H4 (cell line): Measurements from ENCODE around the gene MEIOSIN. TPM values are rescaled to one million over a fixed set of nuclear protein-coding genes. Genes with fewer than 3 reads are reported as not detected.

ENCODE experiments used
- DNase-seq: peaks from one replicate; pipeline ENCODE4 v3.0.0-alpha.2; 2015; ENCODE audit warnings: low spot score
- total RNA-seq: library from RNA; depleted of rRNA; stranded (reverse); fragments of >200 nt; shearing (Covaris generic); gene quantifications from 2 replicates; pipeline ENCODE4 v1.2.3, GENCODE V29; 2014

Gene MEIOSIN
- total RNA-seq, 1 experiment from 2014 or later: not detected

DNA sequence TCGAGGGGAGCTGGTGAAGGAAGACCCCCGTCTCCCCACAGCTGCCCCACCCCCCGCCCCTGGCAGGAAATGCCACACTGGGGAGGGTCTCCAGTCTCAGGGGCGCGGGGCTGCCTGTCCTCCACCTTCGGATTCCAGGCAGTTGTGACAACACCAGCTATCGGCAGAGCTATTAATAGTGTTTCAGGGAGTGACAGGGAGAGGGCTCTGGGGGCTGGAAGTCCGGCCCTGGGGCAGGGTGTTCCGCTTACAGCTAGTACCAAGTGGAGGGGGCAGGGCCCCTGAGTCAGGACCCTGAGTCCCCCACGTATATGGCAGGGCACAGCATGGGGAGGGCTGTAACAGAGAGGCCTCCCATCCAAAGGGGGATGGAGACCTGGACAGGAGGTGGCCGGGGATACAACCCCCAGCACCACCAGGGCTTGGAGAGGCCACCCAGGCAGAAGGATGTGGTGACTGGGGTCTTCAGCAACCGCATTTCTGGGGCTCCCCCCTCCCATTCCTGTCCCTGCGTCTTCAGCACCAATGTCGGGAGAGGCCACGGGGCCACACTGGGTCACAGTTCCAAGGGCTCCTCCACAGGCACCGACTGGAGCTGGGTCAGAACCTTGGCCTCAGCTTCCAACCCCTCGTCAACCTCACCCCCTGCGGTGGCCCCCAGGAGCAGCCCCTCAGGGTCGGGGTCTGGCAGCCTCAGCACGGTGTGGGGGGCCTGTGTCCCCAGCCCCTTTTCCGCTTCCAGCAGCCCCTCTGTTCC is 31.9 kb downstream of the MEIOSIN start:
- DNase-seq: no peak

DNA sequence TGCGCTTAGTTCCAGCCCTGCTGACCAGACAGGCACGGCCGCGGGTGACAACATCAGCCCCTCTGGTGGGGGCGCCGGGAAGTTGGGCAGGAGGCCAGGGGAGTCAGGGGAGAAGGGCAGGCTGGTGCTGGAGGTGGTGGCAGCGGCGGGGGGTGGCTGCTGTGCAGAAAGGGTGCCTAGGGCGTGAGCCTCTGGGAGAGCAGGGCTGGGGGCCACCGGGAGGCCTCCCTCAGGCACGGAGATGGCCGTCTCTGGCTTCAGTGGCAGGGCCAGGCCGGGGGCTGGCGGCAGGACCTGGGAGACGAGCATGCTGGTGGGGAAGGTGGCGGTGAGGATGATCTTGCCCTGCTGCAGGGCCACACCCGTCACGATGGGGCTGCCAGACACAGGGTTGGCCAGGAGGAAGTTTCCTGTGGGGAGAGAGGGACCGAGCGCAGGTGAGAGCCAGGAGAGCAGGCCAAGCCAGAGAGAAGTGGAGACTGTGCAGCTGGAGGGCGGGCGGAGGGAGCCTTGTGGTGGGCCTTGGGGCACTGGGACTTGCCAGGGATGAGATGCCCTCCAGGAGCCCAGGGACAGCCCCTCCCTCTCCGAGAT is 32.6 kb downstream of the MEIOSIN start:
- DNase-seq: no peak

DNA sequence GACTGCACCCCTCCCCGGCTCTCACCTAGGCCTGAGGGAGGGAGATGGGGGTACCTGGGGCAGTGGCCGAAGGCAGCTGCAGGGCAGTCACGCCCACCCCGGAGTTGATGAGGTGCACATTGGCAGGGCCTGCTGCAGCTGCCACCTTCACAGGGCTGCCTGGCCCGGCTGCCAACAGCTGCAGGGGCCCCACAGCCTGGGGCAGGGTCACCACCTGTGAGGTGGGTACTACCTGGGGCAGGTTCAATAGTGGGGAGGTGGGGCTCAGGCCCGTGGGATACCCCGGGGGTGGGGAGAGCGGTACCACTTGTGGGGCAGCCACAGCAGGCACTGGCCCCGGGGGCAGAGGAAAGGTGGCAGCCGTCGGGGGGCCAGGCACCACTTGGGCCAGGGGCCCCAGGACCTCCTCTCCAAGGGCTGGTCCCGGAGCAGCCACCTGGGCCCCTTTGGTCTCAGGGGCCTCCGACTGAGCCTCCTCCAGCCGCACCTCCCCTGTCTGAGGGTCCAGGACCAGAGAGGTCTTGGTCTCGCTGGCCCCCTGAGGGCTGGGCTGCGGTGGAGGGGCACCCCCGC is 33.1 kb downstream of the MEIOSIN start:
- no peak for DNase-seq

DNA sequence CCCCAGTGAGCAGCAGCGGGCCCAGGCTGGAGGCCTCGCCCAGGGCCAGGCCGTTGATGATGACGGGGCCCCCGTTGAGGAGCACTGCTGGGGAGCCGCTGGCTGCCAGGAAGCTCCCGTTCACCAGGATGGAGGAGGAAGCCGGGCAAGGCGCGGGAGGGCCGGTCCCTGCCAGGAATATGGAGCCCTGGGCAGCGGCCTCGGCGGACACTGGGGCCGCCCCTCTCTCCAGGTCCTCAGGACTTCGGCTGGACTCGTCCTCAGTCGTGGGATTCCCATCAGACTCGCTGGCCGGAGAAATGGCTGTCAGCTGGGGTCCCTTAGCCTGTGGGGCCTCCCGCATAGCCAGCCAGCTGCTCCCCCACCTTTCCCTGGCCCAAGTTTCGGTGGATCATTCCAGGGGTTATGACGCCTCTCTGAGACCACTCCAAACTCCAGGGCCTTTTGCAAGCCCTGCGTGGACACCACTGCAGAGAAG is 33.7 kb downstream of the MEIOSIN start:
- DNase-seq: no peak

DNA sequence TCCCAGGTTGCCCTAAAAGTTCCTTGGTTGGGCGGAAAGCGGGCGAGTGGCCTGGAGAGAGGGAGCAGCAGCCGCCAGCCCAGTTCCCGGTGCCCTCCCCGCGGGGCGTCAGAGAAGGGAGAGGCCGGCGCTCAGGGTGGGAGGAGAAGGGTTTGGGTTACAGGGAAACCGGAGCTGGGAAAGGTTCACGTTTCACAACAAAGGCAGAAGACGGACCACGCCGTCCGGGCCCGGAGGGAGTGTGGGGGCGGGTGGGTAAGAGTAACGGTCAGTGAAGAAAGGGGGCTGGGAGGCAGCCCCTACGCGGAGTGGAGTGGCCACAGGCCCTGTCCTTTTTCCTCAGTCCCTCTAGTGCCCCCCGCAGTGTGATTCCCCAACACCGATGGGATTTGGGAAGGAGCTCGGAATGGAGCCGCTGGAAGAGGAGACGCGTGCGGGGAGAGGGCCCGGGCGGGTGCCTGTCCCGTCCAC is 34.2 kb downstream of the MEIOSIN start:
- DNase-seq: peak; percentile 46

DNA sequence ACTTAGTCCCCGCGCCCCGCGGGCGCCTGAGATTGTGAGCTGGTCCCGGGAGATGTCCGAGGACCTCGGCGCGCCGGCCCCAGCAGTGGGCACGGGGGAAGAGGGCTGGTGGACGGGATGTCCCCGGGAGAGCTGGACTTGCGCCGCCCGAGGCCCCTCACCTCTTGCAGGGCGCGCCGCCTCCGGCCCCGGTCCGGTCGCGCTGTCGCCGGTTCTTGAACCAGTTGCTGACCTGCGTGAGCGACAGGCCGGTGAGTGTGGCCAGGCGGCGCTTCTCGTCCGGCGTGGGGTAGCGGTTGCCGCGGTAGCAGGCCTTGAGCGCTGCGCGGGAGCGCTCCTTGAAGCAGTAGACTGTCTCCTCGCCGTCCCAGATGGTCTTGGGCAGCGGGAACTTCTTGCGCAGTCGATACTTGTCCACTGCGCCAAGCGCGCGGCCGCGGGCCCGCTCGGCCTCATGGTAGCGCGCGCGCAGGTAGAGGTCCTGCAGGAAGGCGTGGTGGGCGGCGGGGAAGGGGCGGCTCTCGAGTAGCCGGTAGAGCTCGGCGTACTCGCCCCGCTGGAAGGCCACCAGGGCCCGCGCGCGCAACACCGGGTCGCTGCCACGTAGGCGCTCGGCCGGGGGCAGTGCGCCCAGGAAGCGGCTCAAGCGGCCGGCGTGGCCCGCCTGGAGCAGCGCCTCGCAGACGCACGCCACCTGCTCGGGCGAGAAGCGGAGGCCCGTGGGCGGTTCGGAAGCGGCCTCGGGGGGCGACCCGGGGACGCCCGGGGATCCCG is 34.8 kb downstream of the MEIOSIN start:
- DNase-seq: peak; percentile 21

DNA sequence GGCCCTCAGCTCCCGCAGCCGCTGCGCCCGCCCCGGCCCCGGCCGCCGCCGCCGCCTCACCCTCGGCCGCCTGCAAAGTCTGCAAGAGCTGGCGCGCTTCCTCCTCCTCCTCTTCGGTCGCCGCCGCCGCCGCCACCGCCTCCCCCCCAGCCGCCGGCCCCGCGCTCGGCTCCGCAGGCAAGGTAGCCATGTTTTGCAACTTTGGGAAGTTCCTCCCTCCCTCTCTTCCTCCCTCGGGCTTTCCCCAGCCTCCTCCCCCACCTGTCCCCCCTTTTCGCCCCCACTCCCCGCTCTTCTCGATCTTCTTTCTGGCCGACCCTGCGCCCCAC is 35.4 kb downstream of the MEIOSIN start:
- no peak for DNase-seq

DNA sequence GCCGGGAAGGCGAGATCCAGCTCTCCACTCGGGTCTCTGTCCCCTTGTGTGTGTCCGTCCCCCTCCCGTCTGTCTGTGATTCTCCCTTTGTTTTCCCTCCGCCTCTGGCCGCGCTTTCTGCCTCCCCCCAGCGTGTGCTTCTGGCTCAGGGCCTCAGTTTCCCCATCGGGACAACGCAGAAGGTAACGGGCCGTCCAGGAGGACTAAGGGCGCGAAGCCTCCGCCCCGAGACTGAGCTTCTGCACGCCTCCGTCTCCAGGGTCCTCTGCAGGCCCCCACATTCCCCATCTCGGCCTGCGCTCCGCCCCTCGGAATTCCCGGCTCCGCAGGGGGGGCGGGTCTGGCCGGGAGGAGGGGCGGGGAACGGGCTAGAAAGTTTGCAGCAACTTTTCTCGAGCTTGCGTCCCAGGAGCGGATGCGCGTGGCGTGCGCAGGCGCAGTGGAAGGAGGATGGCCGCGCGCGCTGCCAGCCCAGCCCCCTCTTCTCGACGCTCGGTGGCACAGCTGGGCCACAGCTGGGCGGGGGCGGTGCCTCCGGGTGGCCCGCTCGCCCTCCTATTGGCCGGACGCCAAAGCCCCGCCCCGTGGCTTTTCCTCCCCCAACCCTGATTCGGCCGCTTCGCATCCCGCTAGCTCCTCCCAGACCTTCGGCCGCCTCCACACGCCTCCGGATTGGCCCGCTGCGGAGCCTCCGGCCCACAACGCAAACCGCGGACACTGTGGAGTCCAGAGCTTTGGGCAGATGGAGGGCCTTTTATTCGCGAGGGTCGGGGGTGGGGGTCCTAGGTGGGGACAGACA is 35.9 kb downstream of the MEIOSIN start, which contains the start of gene SIX5:
Gene SIX5 (minus strand): TSS at position 269 of the 799 bp plus-strand sequence. CDS start 408 bp downstream, outside the sequence.
- peak; percentile 94 for DNase-seq

DNA sequence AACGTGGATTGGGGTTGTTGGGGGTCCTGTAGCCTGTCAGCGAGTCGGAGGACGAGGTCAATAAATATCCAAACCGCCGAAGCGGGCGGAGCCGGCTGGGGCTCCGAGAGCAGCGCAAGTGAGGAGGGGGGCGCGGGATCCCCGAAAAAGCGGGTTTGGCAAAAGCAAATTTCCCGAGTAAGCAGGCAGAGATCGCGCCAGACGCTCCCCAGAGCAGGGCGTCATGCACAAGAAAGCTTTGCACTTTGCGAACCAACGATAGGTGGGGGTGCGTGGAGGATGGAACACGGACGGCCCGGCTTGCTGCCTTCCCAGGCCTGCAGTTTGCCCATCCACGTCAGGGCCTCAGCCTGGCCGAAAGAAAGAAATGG is 36.6 kb downstream of the MEIOSIN start:
- peak; percentile 20 for DNase-seq

DNA sequence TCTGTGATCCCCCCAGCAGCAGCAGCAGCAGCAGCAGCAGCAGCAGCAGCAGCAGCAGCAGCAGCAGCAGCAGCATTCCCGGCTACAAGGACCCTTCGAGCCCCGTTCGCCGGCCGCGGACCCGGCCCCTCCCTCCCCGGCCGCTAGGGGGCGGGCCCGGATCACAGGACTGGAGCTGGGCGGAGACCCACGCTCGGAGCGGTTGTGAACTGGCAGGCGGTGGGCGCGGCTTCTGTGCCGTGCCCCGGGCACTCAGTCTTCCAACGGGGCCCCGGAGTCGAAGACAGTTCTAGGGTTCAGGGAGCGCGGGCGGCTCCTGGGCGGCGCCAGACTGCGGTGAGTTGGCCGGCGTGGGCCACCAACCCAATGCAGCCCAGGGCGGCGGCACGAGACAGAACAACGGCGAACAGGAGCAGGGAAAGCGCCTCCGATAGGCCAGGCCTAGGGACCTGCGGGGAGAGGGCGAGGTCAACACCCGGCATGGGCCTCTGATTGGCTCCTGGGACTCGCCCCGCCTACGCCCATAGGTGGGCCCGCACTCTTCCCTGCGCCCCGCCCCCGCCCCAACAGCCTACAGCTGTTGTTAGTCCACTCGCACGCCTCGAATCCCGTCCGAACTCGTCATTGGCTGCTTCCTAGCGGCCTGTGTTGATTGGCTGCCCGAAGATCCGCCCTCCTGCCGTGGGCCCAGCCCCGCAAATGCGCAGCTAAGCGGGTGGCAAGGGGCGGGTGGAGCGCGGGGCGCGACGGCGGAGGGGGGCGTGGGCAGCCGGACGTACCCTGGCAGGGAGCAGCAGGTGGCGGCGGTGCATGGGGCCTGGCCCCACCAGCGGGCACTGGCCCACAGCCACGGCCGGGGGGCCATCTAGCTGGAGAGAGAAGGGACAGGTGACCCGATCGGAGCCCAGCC is 37.2 kb downstream of the MEIOSIN start:
- peak; percentile 76 for DNase-seq

DNA sequence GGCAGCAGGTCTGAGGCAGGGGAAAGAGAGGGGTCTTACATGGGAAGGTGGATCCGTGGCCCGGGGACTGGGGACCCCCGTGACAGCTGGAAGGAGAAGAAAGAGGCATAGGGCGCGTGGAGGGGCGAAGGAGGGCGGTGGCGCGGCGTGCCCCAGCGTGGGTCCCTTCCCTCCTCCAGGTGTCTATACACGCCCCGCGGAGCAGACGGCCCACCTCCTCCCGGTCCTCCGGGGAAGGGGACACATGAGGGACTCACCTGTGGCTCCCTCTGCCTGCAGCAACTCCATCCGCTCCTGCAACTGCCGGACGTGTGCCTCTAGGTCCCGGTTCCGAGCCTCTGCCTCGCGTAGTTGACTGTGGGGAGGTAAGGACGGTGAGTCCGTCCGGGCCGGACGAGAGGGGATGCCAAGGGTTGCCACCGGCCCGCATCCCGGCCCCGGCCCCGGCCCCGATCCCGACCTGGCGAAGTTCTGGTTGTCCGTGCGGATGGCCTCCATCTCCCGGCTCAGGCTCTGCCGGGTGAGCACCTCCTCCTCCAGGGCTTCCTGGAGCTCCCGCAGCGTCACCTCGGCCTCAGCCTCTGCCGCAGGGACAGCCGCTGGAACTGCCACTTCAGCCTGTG is 38.2 kb downstream of the MEIOSIN start:
- DNase-seq: no peak

DNA sequence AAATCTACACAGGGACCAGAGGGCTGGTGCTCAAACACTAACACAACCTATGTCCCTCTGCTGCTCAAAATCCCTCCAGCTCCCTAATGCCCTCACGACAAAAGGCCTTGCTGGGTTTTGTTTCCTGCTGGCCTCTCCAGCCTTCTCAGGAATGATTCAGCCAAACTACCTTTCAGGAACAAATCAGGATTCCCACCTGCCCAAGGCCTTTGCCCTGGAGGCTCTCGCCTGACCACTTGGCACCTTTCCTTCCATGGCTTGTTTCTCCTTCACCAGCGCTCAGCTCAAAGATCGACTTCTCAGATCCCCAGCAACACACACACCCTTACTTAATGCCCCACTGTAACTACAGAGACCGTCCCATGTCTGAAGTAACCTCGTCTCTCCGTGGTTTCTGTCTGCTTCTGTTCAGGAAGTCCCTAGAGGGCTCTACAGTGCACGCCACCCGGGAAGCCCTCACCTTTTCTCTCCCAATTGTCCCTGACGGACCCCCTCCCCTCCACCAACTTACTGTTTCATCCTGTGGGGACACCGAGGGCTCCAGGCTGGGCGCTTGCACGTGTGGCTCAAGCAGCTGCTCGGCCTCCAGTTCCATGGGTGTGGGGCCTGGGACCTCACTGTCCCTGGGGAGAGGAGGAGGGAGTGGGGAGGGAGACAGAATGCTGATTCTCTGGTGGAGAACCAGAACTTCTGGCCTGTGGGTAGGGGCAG is 39.0 kb downstream of the MEIOSIN start:
- DNase-seq: no peak

DNA sequence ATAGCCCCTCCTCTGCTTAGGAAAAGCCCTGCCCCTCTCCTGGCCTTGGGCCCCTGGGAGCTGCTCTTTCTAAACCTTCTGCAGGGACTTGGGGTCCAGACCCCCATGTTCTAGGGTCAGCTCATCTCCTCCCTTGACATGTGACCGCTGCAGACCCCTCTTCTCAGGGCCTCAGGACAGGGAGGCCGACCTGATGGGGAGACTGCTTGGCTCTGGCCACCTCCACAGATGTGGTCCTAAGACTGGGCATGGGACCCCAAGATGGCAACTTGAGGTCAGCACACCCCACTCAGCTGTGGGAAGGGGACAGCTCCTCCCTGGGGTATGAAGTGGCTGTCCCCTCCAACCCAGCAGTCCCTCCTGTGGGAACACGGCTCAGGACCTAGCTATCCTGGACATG is 39.7 kb downstream of the MEIOSIN start:
- DNase-seq: no peak

DNA sequence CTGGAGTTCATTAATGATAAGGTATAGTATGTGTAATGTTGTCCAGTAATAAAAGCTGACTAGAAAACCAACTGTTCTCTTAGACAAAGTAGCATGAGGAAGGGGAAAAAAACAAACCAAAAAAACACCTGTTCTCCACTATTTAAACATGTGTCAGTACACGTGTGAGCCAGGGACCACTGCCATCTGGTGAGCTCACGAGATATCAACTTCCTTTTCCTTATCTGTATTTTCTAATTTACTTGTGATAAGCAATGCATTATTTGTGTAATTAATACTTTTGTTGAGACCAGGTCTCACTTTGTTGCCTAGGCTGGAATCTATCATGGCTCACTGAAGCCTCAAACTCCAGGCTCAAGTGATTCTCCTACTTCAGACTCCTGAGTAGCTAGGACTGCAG is 40.1 kb downstream of the MEIOSIN start:
- no peak for DNase-seq

DNA sequence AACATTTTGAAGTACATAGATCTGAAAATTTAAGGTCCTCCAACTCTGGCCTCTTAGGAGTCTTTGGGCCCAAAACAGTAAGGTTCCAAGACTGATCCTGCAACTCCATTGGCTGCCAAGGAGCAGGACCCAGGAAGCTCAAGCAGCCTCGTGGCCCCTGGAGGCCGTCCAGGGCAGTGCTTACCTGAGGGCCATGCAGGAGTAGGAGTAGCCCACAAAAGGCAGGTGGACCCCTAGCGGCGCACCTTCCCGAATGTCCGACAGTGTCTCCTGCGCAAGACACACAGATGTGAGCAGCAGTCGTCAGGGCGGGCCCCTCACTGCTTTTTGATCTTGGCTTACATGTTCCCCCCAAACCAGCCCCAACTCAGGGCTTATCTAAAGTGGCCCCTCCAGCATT is 41.5 kb downstream of the MEIOSIN start:
- no peak for DNase-seq

DNA sequence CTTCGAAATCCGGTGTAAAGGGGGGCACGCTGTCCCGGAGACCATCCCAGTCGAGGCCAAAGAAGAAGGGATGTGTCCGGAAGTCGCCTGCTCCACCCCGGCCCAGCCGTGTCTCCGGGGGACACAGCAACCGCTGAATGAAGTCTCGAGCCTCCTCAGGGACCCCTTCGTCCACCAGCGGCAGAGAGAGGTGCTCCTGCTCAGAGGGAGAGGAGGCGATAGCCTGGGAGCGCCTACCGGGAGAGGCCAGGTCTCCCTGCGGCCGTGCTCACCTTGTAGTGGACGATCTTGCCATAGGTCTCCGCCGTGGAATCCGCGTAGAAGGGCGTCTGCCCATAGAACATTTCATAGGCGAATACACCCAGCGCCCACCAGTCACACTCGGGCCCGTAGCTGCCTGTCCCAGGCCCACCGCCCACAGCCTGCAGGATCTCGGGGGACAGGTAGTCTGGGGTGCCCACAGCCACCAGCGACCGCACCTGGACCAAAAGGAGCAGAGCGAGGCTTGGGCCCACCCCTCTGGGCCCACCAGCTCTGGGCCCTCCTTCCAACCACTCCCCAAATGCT is 44.2 kb downstream of the MEIOSIN start:
- no peak for DNase-seq

DNA sequence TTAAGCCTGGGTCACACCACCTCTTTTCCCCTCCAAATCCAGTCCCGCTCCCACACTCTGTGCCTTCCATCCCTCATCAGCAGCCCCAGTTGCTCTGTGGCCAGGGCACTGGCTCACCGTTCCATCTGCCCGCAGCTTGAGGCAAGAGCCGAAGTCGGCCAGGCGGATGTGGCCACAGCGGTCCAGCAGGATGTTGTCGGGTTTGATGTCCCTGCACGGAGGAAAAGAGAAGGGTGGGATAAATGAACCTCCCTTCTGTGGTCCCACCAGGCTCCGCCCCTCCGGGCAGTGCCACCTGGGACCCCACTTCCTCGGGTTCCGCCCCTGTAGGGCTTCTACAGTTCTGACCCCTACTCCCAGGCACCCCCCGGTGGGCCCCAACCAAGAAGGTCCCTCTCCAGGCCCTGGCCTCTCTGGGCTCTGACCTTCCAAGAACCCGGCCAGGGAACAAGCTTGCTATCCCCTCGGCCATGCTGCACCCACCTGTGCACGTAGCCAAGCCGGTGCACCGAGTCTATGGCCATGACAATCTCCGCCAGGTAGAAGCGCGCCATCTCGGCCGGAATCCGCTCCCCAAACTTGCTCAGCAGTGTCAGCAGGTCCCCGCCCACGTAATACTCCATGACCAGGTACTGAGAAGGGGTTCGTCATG is 44.9 kb downstream of the MEIOSIN start:
- no peak for DNase-seq
